HTERT RPE-1 (cell line): Measurements from ENCODE around the gene TMEM175.
"Not testable (repeated sequence)": the region's sequence is repeated elsewhere in the genome, so short reads cannot be mapped to it uniquely, and the experiment has no call there.

Source experiments
- in situ Hi-C: fragments of 300-500 bp; cut with MboI; formaldehyde crosslinking; loops from 4 replicates; pipeline ENCODE4 v1.14.3; 2020; ENCODE audit warnings: low sequenced_read_pairs

Gene TMEM175

DNA sequence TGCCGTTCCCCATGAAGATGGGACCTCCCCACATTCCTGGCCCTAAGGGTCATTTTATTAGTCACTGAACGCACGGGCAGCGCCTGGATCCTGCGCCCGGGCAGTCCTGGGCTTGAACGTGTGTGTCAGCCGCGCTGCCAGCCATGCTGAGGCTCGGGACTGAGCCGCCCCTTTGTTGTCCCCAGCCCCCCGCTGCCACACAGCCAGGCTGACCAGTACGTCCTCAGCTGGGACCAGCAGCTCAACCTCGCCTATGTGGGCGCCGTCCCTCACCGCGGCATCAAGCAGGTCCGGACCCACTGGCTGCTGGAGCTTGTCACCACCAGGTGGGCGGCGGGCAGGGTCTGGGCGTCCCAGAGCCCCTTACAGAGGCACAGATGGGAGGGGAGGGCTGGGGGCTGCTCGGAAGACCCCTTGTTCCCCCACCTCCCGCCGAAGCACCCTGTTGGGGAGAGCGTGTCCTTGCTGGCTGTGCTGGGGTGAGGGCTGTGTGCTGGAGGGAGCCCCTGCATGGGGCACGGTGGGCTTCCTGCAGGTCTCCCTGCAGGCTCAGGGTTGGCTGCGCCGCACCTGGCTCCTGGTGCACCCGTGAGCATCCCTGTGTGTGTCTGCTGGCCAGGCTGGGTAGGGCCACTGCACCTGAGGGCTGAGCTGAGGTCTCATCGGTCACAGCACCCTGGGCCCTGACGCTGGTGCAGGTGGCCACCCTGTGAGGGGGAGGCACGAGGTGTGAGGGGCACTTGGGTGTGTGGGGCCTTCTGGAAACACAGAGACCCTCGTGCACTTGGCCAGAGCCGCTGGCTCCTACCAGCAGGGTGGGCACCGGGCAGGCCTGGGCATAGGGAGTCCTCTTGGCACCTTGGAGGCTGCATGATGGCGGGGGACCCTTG lies 55.6 kb downstream of the TMEM175 start:
- in situ Hi-C loops, result no loop called here

DNA sequence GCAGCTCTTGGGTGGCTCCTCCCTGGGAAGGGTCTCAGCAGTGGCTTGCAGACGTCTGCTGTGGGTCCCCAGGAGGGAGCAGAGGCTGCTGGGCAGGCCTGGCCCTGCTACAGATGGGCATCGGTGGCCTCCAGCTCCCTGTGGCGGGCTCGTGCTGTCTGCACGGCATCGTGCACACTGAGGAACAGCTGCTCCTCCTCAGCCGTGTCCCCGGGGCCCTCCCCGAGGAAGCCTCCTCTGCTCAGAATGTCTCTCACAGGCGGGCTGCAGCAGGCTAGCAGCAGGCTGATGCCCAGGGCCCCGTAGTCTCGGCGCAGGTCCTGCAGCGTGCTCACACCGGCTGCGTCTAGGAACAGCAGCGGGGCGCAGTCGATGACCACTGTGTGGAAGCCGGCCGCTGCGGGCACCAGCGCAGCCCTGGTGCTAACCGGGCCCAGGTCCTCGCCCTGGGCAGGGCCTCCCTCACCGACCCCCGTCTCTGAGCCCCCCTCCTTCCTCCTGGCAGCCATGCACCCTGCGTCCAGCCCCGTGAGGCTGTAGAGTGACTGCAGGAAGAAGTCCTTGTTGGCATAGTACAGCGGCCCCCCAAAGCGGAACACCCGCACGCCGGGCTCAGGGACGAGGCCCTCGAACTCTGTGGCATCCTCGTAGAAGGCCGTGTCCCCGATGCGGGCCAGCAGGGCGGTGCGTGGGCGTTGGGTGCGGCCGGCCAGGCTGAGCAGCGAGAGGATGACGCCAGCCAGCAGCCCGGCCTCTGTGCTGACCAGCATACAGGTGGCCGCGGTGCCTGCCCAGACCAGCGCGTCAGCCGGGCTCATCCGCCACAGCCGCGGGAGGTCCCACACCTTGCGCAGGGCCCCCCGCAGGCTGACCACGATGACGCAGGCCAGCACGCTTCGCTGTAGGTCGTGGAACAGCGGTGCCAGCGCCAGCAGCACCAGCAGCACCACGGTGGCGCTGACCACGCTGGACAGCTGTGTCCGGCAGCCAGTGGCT lies 56.8 kb downstream of the TMEM175 start:
- in situ Hi-C loops, result no loop called here

DNA sequence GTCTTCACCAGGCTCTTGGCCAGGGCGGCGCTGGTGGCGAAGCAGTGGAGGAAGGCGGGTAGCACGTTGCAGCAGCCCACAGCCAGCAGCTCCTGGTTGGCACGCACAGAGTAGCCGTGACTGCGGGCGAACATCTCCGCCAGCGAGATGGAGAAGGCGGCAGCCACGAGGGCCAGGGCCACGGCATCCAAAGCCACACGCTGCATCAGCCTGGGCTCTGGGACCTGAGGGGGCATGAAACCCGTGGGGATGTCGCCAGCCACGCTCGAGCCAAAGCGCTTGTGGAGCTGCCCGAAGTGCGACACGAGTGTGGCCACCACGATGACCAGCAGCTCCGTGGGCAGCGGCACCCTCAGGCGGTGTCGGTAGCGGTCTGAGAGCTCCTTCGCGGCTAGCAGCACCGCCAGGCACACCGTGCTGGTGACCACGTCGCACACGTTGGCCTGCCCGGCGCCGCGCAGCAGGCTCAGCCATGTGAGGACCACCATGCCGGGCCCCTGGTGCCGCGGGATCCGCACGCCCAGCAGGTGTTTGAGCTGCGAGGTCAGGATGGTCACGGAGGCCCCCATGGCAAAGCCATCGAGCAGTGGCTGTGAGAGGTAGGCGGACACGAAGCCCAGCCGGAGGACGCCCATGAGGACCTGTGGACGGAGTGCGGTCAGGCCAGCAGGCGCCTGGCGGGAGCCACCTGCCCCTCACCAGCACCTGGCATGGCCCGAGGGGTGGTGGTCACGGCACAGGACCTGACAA lies 57.6 kb downstream of the TMEM175 start:
- in situ Hi-C loops, result no loop called here

DNA sequence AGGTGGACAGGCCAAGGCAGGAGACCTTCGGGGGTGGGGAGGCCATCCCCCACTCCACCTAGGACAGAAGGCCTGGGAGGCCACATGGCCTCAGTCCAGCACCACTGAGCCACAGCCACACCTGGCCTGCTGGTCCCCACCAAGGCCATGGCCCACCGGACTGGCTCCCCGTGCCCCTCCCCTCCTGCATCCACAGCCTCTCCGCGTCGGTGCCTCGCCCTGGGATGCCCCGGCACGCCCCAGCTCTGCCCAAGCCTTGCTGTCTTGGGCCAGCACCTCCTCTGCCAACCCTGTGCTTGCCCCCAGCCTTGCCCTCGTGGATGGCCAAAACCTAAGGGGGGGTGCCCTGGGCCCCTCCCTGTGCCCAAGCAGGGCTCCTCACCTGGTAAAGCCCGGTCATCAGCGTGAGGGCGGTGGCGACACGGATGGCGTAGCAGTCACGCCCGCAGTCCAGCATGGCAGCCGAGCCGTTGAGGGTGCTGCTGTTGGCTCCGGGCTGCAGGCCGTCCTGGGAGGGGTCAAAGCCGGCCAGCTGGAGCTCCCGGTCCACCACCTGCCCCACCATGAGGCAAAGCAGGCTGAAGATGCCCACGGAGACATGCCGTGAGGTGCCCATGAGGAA lies 58.6 kb downstream of the TMEM175 start:
- in situ Hi-C loops, result no loop called here

DNA sequence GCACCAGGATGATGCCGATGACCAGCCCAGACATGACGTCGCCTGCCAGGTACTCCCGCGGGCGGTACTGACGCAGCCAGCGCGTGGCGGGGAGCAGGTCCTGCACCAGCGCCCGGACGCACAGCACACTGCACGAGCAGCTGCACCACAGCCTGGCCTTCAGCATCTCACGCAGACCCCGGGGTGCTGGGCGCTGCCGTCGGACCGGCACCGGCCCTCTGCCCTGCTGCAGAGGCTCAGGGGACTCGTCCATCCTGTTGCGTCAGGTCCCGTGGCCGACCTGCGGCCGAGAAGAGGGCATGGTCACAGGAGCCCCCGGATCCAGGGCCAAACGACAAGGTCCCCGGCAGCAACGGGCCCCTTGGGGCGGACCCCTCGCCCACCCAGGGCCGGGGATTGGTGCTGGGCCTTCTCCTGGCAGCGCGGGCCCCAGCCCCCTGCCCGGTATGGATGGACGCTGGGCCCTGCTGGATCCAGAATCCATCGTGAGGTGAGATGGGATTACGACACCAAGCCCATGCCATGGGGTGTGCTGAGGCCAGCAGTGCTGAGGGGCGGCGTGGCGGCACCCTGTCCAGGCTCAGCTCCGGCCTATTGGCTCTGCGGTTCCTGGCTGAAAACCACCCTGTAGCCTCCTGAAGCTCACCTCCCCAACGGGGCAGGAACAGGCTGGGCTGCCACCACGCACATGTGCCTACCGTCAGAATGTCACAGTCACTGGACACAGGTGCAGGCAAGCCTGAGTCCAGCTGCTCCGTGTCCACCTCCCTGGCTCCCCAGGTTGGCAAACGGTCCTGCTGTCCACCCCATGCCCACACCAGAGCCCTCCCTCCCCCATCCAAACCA lies 59.4 kb downstream of the TMEM175 start:
- in situ Hi-C loops, result no loop called here

DNA sequence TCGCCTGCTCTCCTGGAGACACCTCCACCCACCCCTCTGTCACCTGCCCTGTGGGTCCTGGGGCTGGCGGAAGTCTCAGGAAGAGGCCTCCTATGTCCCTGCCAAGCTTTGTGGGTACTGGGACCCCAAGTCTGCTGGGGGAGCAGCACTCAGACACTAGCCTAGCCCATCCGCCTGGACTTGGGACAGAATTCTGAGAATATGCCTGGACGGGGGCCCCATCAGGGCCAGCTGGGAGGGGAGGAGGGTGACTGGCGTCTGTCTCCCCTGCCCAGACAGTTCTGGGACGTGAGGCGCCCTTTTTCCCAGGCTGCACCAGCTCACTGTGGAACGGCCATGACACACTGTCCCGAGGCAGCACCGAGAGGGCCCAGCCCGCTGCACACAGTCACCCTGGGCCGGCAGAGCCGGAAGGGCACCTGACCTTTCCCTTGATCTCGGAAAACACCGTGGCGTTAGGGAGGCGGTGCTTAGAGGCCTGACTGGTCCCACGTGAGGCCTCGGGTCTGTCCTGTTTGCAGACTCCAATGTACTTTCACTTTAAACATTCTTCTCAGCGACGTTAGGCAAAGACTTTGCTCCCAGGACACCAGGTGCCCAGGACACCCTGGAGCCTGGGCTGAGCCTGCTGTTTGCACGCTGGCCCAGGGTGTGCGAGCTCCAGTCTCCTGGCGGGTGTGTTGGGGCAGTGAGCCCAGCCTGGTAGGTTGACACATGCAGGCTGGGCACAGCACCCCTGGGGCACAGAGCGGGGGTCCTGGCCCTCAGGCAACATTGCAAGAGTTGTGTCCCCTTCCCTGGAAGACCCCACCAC lies 60.2 kb downstream of the TMEM175 start:
- in situ Hi-C loops, result no loop called here

DNA sequence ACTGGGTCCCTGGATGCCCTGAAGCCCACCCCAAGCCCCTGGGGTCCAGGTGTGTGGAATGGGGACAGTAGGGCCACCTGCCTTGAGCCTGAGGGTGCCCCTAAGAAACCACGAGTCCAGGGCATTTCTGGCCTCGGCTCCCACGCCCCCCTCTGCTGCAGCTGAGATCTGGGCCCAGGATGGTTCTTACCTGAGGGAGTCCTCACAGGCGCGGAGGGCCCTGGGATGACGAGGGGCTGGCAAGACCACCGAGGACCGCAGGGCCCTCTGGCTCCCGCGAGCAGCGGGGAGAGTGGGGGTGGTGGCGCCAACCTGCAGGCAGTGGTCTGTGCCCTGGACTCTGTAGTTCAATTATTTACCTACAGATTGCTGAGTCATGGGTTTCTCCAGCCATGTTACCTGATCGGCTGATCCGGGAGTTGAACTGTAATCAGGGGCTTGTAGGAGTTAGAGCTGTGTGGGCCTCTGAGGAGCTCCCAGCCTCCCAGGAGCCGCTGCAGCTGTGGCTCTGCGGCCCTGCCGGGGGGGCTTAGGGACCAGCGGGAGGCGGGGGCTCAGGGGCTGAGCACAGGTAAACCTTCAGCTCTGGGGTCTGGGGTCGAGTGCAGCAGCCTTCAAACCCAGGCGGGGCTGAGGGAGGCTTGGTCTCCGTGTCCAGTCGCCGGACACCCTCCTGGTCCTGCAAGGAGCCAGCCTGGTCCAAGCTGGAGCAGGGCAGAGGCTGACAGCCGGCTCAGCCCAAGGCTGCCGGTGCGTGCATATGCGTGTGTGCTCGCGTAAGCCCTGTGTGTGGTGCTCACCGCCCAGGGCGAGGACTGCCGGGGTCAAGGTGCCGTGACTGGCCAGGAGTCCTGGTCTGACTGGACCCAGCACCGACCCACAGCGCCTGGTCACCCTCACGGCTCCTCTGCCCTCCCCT lies 61.1 kb downstream of the TMEM175 start, which contains the start of gene SLC26A1:
SLC26A1 (minus strand) TSS at position 294 of the 919 bp plus-strand sequence. CDS start 1,701 bp downstream, outside the sequence.
- in situ Hi-C loops, result no loop called here

DNA sequence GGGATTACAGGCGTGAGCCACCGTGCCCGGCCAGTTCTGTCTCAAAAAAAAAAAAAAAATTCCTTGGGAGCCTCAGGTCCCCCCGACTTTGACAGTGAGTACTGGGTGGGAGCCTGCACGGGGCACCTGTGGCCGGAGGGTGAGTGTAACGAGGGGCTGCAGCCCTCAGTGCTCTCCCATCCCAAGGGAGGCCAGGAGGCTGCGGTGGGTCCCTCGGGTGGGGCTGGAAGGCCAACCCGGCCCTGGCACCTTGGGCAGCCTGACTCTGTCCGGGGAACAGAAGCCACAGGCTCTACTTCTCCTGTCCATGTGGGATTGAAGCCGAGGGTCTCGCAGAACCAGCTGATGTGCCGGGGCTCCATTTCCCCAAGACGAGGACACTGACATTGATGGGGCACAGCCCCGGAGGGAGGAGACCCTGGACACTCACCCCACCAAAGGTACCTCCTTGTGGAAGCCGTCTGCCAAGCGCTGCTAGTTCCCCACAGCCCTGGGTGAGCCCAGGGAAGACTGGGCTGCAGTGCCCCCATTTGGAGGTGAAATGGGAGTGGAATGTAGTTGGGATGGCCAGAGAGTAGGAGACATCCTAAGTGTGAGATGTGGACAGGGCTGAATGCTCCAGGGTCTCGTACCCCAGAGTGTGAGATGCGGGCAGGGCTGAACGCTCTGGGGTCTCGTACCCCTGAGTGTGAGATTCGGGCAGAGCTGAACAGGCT lies 63.2 kb downstream of the TMEM175 start:
- in situ Hi-C loops, result no loop called here

DNA sequence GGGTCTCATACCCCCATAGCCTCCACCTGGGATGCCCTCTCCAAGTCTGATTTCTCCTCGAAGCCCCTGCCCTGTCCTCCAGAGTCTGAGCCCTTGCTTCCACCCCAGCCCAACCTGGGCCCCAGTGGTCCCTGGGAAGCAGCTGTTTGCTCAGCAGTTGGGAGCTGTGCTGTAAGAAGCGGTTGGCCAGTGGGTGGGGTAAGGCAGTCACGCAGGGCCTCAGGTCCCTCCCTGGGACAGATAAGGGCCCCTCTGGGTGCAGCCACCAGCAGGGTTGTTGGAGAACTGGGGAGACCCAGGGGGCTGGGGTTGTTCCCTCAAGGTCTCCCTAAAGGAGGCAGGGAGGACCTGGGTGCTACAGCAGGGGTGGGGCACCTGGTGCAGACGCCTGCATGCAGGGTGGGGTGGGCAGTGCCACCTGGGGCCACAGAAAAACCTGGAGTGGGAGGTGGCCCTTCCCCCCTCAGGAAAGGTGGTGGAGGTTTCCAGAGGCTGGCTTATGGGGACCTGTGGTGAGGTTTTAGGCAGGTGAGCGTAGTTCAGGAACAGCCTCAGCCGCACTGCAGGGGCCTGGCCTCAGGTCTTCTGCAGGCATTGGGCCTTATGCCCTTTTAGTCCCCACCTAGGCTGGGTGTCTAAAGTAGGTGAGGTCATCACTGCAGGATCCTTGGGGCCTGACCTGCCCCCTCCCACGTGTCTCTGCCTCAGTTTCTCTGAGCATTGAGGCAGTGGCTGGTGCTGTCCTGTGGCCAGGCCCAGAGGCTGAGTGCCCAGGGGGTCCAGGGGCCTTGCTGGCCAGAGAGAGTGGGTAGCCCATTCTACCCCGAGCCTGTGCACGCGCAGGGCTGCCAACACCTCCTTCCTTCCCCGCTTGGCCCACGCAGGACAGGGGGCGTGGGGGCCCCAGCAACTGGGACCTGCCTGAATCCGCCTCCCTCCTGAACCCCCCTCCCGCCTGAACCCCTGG lies 64.1 kb downstream of the TMEM175 start:
- in situ Hi-C loops, result no loop called here

DNA sequence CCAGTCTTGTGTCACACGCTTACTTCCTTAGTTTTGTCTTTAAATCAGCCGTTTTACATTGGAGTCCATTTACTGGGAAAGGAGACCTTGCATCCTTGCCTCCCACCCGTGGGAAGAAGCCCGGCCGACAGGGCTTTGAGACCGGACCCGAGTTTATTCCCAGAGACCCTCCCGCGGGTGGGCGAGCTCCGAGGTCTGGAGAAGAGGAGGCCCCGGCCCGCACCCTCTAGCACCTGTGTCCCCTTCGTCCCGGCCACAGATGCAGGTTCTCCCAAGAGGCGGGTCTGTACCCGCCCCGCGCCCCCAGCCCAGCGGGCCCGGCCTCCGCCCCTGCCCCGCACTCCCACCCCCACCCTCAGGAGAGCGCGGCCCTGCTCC lies 64.7 kb downstream of the TMEM175 start:
- in situ Hi-C loops, result no loop called here

DNA sequence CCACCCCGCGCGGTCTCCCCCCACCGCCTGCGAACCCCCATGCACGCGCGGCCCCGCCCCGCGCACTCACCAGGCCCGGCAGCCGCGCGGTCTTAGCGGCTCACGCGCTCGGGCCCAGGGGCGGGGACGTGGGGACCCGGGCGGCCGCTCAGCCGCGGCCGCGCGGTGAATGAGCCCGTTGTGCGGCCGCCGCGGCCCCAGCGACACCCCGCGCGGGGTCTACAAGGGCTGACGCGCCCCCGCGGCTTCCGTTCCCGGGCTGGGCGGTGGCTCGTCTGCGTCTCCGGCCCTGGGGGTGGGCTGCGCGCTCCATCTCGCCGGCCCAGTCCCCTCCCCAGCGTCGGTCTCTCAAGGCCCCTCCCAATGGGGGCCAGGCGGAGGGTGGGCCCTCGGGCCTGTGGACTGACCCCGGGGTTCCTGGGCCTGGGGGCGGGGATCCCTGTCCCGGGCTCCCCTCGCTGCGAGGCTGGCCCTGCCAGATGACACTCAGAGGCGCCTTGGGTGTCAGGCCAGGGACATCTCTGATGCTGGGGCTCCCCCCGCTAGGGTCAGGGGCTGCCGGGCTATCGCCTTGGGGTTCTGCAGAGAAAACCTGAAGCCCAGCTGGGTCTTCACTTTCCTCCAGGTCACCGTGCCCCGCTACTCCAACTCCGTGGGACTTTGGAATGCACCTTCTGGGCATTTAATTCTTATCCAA lies 65.3 kb downstream of the TMEM175 start:
- in situ Hi-C loops, result no loop called here

DNA sequence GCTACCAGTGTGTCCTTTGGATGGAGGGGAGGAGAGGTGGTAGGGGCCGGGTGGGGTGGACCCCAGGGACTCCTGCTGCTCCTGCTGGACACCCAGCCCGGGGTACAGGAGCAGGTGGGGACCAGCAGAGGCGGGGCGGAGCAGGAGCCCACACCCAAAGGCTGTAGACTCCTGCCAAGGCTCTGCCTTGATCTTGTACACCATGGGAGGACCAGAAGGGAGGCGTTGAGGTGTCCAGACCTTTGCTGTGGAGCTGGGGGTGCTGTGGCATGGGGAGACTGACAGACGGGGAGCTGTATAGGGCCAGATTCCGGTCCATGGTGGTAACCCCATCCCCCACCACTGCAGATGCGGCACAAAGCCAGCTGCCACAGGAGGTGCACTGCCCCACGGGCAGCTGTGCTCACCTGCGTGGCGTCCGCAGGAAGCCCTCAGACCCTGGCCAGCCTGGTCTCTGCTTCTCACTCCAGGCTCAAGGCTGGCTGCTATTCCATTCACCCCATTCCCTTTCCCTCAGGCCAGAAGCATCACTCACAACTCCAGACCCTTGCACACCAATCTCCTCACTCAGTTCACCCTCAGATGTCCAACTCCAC lies 65.9 kb downstream of the TMEM175 start:
- in situ Hi-C loops, result no loop called here

DNA sequence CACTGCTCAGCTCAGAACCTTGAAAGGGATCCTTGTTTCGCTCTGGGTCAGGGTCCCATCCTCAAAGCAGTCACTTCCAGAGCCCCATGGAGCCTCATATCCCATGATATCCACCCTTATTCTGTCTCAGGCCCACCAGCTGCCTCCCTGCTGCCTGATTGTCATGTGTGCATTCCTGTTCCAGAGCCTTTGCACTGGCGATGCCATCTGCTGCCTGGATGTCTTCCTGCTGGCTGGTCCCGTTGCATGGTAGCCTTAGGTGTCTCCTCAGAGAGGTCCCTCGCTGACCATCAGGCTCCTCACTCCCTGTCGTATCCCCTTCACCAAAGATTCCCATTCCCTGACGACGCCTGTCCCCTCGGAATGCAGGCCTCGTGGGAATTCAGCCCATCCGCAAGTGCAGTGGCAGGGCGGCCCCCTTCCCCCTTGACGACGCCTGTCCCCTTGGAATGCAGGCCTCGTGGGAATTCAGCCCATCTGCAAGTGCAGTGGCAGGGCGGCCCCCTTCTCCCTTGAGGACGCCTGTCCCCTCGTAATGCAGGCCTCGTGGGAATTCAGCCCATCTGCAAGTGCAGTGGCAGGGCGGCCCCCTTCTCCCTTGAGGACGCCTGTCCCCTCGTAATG lies 67.1 kb downstream of the TMEM175 start:
- in situ Hi-C loops, result not testable (repeated sequence)

DNA sequence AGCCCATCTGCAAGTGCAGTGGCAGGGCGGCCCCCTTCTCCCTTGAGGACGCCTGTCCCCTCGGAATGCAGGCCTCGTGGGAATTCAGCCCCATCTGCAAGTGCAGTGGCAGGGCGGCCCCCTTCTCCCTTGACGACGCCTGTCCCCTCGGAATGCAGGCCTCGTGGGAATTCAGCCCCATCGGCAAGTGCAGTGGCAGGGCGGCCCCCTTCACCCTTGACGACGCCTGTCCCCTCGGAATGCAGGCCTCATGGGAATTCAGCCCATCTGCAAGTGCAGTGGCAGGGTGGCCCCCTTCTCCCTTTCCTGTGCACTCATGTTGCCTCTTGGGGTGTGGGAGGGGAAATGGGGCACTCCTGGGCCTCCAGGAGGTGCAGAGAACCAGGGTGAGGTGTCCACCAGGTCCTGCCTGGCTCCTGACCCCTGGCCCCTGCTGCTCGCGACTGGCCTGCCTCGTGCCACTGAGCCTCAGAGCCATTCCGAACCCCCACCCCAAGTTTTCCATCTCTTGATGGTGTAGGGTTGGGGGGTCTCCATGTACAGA lies 67.7 kb downstream of the TMEM175 start:
- in situ Hi-C loops, result no loop called here
